Fibroblast of pulmonary artery (primary cell): ENCODE measurements around the gene KREMEN1.

ENCODE experiments used
- DNase-seq: peaks from one replicate; pipeline ENCODE4 v3.0.0-alpha.2; 2010; ENCODE audit warnings: low read depth
- H3K4me3 ChIP-seq: replicated peaks from 2 replicates; pipeline ENCODE4 v1.5.1; 2011; ENCODE audit warnings: low read depth, mild to moderate bottlenecking, control low read depth, low read length, moderate library complexity
- TF ChIP-seq, protein P1 (sequence below): IDR thresholded peaks from 2 replicates; pipeline ENCODE4 v1.5.1; 2011; ENCODE audit warnings: mild to moderate bottlenecking, control low read depth, low read length, inconsistent platforms; ENCODE audit errors: missing control alignments

Gene KREMEN1

DNA sequence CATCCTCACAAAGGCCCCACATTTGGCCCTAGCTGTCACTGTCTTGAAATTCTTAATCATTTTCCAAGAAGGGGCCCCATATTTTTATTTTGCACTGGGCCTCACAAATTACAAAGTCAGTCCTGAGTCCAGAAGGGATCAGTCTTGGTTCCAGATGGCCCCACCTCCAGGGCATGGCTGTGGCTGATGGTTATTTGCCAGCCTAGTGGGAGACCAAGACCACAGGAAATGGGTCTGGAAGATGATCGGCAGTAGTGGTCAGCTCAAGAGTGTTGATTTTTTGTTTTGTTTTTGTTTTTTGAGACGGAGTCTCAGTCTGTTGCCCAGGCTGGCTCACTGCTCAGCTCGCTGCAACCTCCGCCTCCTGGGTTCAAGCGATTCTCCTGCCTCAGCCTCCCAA lies 85.7 kb downstream of the KREMEN1 start:
- TF ChIP-seq, protein P1, sequence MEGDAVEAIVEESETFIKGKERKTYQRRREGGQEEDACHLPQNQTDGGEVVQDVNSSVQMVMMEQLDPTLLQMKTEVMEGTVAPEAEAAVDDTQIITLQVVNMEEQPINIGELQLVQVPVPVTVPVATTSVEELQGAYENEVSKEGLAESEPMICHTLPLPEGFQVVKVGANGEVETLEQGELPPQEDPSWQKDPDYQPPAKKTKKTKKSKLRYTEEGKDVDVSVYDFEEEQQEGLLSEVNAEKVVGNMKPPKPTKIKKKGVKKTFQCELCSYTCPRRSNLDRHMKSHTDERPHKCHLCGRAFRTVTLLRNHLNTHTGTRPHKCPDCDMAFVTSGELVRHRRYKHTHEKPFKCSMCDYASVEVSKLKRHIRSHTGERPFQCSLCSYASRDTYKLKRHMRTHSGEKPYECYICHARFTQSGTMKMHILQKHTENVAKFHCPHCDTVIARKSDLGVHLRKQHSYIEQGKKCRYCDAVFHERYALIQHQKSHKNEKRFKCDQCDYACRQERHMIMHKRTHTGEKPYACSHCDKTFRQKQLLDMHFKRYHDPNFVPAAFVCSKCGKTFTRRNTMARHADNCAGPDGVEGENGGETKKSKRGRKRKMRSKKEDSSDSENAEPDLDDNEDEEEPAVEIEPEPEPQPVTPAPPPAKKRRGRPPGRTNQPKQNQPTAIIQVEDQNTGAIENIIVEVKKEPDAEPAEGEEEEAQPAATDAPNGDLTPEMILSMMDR, result no peak
- no peak overlapping the region for H3K4me3 ChIP-seq
- DNase-seq, result no peak

DNA sequence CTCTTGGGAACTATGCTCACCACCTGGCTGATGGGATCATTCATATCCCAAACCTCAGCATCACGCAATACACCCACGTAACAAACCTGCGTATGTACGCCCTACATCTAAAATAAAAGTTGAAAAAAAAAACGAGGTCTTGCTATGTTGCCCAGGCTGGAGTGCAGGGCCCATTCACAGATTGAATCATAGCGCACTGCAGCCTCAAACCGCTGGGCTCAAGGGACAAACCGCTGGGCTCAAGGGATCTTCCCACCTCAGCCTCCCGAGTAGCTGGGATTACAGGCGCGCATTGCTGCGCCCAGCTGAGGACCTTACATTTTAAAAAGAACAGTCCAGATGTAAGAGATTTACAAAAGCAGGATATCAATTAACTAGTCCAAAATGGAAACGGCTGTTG lies 91.0 kb downstream of the KREMEN1 start:
- no peak overlapping the region for H3K4me3 ChIP-seq
- no peak for DNase-seq
- TF ChIP-seq, protein P1, result no peak

DNA sequence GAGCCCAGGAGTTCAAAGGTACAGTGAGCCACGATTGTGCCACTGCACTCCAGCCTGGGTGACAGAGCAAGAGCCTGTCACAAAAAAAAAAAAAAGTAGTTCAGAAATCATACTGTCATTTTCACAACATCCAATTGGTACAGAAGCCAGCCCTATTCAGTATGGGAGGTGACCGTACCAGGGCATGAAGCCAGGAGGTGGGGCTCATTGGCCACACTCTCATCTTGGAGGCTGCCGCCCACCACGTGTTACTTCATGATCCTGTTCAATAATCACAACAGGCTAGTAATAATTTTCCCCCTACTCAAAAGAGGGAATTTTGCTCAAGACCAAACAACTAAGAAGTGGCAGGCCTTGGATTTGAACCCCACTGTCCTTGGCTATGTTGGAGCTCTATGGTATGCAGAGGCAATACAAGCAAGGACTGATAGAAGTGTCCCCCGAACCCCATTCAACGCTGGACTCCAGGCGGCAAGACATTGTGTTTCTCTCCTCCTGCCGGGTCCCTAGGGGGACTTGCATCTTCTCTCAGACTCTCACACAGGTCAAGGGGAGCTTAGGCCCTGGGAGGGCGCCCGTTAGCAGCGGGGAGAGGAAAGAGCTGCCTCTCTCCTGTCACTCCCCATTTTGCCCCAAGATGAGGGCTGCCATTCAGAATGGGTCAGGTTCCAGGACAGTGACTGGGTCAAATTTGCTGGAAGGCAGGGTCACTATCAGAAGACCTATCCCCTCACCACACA lies 92.7 kb downstream of the KREMEN1 start:
- H3K4me3 ChIP-seq, result no peak overlapping the region
- TF ChIP-seq, protein P1, result no peak
- no peak for DNase-seq

DNA sequence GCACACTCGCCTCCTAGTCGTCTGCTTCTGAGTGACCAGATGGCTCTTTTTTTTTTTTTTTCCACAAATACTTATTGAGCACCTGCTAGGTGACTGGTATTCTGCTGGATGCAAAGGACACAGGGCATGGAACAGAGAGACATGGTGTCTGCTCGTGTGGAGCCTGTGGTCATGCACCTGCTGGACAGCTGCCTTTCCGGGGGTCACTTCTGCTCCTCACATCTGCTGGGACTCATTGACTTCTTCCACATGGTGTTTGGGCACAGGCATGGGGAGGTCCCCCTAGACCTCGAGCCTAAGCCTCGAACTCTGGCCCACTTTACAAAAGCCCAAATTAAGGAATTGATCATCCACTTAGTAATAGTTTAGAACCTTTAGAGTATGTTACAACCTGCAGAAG lies 93.3 kb downstream of the KREMEN1 start:
- H3K4me3 ChIP-seq, result no peak overlapping the region
- no peak for DNase-seq
- TF ChIP-seq, protein P1, result no peak

DNA sequence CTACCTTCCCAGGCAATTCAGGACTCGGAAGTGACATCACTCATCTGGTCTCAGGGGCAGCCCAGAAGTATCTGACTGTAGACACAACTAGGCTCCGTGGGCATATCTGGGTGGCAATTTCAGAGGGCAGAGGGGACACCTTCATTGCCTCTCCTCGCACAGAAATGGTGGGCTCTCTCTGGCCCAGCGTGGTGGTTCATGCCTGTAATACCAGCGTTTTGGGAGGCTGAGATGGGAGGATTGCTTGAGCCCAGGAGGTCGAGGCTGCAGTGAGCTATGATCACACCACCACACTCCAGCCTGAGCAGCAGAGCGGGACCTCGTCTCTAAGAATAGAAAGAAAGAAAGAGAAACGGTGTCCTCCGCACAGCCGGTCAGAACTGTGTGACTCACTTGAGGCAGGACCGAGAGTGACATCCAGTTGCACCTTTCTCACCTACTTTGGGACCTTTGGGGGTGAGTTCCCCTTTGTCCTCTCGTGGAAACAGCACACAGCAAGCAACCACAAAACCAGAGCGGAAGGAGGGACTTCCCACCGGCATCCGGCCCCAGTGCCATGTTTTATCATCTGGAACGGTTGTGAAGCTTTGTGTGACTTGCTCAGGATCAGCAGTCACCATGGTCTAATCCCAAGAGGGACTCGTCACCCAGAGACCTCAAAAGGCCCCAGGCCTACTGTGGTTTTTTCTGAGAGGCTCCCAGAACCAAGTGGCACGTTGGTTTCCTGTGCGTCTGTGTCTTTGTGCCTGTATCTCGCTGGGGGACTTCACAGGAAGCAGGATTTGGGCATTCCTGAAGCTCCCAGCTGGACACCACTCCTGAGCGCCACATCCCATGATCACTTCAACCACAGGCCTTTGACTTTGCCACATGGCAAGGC lies 94.4 kb downstream of the KREMEN1 start:
- no peak for DNase-seq
- TF ChIP-seq, protein P1, result no peak
- no peak overlapping the region for H3K4me3 ChIP-seq

DNA sequence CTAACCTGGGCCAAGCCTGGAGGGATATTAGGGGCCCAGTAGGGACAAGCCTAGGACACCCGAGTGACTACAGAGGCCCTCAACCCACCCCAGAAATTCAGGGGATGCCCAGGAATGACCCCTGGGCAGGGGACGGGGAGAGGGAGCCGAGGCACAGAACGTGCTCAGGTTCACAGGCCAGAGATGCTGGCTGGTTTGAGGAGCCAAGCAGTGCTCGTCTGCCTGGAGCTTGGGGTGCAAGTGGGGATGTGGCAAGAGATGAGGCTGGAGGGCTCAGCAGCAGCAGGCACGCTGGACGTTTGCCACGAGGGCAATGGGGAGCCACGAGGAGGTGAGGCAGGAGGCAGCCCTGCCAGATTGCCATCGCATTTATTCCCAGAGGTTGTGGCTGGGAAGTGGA lies 98.9 kb downstream of the KREMEN1 start:
- H3K4me3 ChIP-seq, result no peak overlapping the region
- DNase-seq, result no peak
- TF ChIP-seq, protein P1, result no peak

DNA sequence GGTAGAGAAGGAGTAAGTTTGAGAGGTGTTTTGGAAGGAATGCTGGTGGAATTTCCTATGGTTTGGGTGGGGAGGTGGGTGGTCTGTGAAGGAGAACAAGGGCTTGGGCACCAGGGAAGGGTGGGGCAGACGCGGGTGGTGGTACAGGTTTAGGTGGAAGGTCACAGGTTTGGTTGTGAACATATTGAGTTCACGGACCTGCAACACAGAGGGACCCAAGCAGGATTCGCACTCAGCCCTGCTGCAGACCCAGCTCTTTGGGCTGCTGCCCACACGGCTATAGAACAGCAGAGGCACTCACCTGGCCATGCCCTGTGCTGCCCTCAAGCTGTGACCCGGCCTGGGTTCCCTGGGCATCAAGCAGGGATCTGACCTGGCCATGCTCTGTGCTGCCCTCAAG lies 99.4 kb downstream of the KREMEN1 start:
- TF ChIP-seq, protein P1, result no peak
- no peak for DNase-seq
- no peak overlapping the region for H3K4me3 ChIP-seq
